GM12801 (cell line): ENCODE data around the gene BAIAP2L1.

Experiments used
- TF ChIP-seq, protein P1 (sequence below): IDR thresholded peaks from one replicate; pipeline ENCODE4 v1.5.1; 2011; ENCODE audit warnings: control low read depth; ENCODE audit not compliant: insufficient read length; ENCODE audit errors: extremely low read depth

The BAIAP2L1 gene

GRCh38 chr7:98296833-98297232 is 104.1 kb downstream of the BAIAP2L1 start:
- TF ChIP-seq, protein P1, sequence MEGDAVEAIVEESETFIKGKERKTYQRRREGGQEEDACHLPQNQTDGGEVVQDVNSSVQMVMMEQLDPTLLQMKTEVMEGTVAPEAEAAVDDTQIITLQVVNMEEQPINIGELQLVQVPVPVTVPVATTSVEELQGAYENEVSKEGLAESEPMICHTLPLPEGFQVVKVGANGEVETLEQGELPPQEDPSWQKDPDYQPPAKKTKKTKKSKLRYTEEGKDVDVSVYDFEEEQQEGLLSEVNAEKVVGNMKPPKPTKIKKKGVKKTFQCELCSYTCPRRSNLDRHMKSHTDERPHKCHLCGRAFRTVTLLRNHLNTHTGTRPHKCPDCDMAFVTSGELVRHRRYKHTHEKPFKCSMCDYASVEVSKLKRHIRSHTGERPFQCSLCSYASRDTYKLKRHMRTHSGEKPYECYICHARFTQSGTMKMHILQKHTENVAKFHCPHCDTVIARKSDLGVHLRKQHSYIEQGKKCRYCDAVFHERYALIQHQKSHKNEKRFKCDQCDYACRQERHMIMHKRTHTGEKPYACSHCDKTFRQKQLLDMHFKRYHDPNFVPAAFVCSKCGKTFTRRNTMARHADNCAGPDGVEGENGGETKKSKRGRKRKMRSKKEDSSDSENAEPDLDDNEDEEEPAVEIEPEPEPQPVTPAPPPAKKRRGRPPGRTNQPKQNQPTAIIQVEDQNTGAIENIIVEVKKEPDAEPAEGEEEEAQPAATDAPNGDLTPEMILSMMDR: no peak

GRCh38 chr7:98295467-98296192 is 105.3 kb downstream of the BAIAP2L1 start:
- TF ChIP-seq, protein P1: no peak

DNA sequence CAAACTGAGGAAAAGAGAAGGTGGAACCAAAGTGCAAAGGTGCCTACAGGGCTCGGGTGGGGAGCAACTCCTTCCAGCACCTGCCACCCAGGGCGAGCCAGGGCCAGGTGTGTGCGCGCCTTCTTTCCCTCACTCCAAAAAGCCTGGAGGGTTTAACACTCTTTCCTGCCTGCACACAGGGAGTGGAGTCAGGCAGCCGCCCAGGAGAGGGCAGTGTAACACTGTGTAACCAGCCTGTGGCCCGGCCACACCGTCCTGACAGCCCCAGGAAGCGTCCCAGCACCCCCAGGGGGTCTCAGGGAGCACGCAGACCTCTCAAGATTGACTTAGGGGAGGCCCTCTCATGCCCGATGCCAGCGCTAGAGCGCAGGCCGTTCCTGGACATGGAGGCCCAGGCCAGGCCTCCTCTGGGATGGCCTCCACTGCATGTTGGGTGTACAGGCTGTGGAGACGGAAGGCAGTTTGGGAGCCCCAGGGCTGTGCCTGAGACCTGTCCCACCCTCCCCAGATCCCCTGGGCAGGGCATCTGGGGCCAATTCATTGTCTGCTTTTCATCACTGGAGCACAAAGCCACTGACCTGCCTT is 106.0 kb downstream of the BAIAP2L1 start:
- TF ChIP-seq, protein P1: no peak

GRCh38 chr7:98294326-98294725 is 106.6 kb downstream of the BAIAP2L1 start:
- TF ChIP-seq, protein P1: no peak

- TF ChIP-seq, protein P1: no peak
Measured at GRCh38 chr7:98293746-98294145, 107.1 kb downstream of the BAIAP2L1 start.

- TF ChIP-seq, protein P1: no peak
Measured at GRCh38 chr7:98293265-98293664, 107.6 kb downstream of the BAIAP2L1 start.

- TF ChIP-seq, protein P1: no peak
Measured at GRCh38 chr7:98291717-98292116, 109.2 kb downstream of the BAIAP2L1 start.
